Liver (tissue), 3 donors: Measurements from ENCODE around the gene PTER.

ENCODE experiments used
- CTCF ChIP-seq: fragments of 150-350 bp; IDR thresholded peaks from 2 replicates; pipeline ENCODE4 v1.5.1; 2017; ENCODE audit warnings: improper control_type of control experiment, low read depth, low read length; ENCODE audit not compliant: missing input control
- RAD21 ChIP-seq, 2 donors: IDR thresholded peaks; 2 replicates each; pipeline ENCODE4 v1.6.1; 2016; ENCODE audit warnings: antibody characterized with exemption in 2 of 2, mild to moderate bottlenecking in 2 of 2
- RXRA ChIP-seq, 2 donors: IDR thresholded peaks; 2 replicates each; pipeline ENCODE4 v1.6.1; 2017 to 2018; ENCODE audit warnings: antibody characterized with exemption in 2 of 2, mild to moderate bottlenecking in 1 of 2
- YY1 ChIP-seq: IDR thresholded peaks from 2 replicates; pipeline ENCODE4 v1.6.1; 2016; ENCODE audit warnings: antibody characterized with exemption, mild to moderate bottlenecking
- donor health status: healthy.
- donor health status: healthy.

GRCh38 chr10:16483241-16483917 is 46.6 kb downstream of the PTER start:
- no peak for TF ChIP-seq RAD21 (IDR thresholded peaks at IDR 0.05)
- no peak for TF ChIP-seq CTCF
- no peak for TF ChIP-seq RXRA (IDR thresholded peaks at IDR 0.05)
- no peak for TF ChIP-seq YY1
